Endothelial cell of umbilical vein (primary cell): ENCODE data around the gene PATE3. TPM values are rescaled to one million over a fixed set of nuclear protein-coding genes. Genes with fewer than 3 reads are reported as not detected.

Source experiments
- polyA plus RNA-seq, 4 experiments: library from polyadenylated mRNA; depleted of rRNA in 3 of 4; stranded (reverse) in 3 of 4; unstranded in 1 of 4; fragments of >200 nt; gene quantifications; 2 replicates each; pipeline versions ENCODE4 v1.2.1 to v1.2.3, GENCODE V29; 2011 to 2012; ENCODE audit warnings: missing spikeins in 1 of 4
- total RNA-seq: library from RNA; stranded (reverse); gene quantifications from 2 replicates; pipeline ENCODE4 v1.2.3, GENCODE V29; 2021

PATE3 gene
- total and polyA plus RNA-seq, 2 donors (not counting 3 experiments of a cell fraction or from before 2014, with no cell fraction given): not detected

Other genes with a start within 250 kb of the PATE3 start
- gene EI24, start 218.7 kb upstream of the PATE3 start, total RNA-seq: 115 and 119 TPM in 2 replicates
- 175 and 192 TPM in 2 replicates for gene EI24, start 218.7 kb upstream of the PATE3 start, polyA plus RNA-seq
- 216 and 236 TPM in 2 replicates for gene STT3A, start 195.3 kb upstream of the PATE3 start, total RNA-seq
- gene STT3A, start 195.3 kb upstream of the PATE3 start, polyA plus RNA-seq: 316 and 362 TPM in 2 replicates
- 55.6 and 66.1 TPM in 2 replicates for gene CHEK1, start 163.0 kb upstream of the PATE3 start, total RNA-seq
- 11.8 and 15.0 TPM in 2 replicates for gene CHEK1, start 163.0 kb upstream of the PATE3 start, polyA plus RNA-seq
- gene ACRV1, start 107.3 kb upstream of the PATE3 start, total RNA-seq: not detected in 2 replicates
- not detected in 2 replicates for gene ACRV1, start 107.3 kb upstream of the PATE3 start, polyA plus RNA-seq
- not detected in 2 replicates for gene PATE1, start 41.8 kb upstream of the PATE3 start, total RNA-seq
- not detected in 2 replicates for gene PATE1, start 41.8 kb upstream of the PATE3 start, polyA plus RNA-seq
- 0.31 TPM in 1 of 2 replicates, not detected in the other for gene PATE2, start 9.3 kb upstream of the PATE3 start, total RNA-seq
- gene PATE2, start 9.3 kb upstream of the PATE3 start, polyA plus RNA-seq: not detected in 2 replicates
- not detected in 2 replicates for gene PATE4, start 45.2 kb downstream of the PATE3 start, total RNA-seq
- not detected in 2 replicates for gene PATE4, start 45.2 kb downstream of the PATE3 start, polyA plus RNA-seq
- 9.4 and 12.6 TPM in 2 replicates for gene HYLS1, start 99.5 kb downstream of the PATE3 start, total RNA-seq
- 3.7 and 4.7 TPM in 2 replicates for gene HYLS1, start 99.5 kb downstream of the PATE3 start, polyA plus RNA-seq
- 10.3 and 15.1 TPM in 2 replicates for gene PUS3, start 115.1 kb downstream of the PATE3 start, total RNA-seq
- 4.6 and 5.1 TPM in 2 replicates for gene PUS3, start 115.1 kb downstream of the PATE3 start, polyA plus RNA-seq
- gene DDX25, start 116.4 kb downstream of the PATE3 start, total RNA-seq: not detected in 2 replicates
- not detected in 2 replicates for gene DDX25, start 116.4 kb downstream of the PATE3 start, polyA plus RNA-seq
- gene VSIG10L2, start 157.9 kb downstream of the PATE3 start, total RNA-seq: not detected in 2 replicates
- gene VSIG10L2, start 157.9 kb downstream of the PATE3 start, polyA plus RNA-seq: not detected in 2 replicates